ENCODE measurements around the gene SMO. TPM values are rescaled to one million over a fixed set of nuclear protein-coding genes. Genes with fewer than 3 reads are reported as not detected.
A peak's percentile ranks its signal among the peaks of the same experiment; 100 is the strongest.

The SMO gene
- total RNA-seq, 1 experiment from 2014 or later, result 12.8 TPM

DNA sequence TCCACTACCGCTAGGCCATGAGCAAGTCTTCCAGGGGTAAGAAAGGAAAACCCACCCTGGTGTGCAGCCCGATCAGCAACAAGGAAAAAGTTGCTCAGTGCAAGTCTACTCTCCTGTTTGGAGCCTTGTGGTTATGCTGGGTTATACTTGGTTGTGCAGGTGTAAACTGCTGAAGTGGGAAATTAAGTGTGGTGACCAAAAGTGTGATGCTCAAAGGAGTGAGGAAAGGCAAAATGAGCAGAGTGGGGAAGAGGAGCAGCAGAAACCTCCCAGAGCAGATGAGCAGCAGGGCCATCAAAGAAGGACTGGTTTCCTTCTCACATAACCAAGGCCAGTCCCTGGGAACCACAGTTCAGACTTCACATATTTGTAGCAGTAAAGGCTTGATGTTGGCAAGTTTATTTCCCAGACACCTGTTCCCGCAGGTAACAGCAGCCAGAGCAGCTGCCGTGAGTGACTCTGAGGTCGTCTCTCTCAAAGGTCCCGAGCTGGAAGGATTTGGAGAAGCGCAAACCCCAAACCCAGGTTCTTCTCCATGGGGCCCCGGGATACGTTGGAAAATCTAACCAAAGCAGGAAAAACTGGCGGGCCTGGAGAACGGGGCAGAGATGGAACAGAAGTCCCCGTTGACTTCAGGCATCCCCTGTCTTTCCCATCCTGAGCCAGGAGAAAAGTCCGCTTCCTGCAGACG is 607 bp upstream of the SMO start:
- TF ChIP-seq, protein P1, sequence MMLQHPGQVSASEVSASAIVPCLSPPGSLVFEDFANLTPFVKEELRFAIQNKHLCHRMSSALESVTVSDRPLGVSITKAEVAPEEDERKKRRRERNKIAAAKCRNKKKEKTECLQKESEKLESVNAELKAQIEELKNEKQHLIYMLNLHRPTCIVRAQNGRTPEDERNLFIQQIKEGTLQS (IDR thresholded peaks at IDR 0.05), result no peak
- TF ChIP-seq, protein P2, sequence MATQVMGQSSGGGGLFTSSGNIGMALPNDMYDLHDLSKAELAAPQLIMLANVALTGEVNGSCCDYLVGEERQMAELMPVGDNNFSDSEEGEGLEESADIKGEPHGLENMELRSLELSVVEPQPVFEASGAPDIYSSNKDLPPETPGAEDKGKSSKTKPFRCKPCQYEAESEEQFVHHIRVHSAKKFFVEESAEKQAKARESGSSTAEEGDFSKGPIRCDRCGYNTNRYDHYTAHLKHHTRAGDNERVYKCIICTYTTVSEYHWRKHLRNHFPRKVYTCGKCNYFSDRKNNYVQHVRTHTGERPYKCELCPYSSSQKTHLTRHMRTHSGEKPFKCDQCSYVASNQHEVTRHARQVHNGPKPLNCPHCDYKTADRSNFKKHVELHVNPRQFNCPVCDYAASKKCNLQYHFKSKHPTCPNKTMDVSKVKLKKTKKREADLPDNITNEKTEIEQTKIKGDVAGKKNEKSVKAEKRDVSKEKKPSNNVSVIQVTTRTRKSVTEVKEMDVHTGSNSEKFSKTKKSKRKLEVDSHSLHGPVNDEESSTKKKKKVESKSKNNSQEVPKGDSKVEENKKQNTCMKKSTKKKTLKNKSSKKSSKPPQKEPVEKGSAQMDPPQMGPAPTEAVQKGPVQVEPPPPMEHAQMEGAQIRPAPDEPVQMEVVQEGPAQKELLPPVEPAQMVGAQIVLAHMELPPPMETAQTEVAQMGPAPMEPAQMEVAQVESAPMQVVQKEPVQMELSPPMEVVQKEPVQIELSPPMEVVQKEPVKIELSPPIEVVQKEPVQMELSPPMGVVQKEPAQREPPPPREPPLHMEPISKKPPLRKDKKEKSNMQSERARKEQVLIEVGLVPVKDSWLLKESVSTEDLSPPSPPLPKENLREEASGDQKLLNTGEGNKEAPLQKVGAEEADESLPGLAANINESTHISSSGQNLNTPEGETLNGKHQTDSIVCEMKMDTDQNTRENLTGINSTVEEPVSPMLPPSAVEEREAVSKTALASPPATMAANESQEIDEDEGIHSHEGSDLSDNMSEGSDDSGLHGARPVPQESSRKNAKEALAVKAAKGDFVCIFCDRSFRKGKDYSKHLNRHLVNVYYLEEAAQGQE (IDR thresholded peaks at IDR 0.05; ENCODE audit: low read depth), result no peak
- TF ChIP-seq CBX3 (IDR thresholded peaks at IDR 0.05; ENCODE audit: low read depth) (no peak), YY1 (IDR thresholded peaks at IDR 0.05; ENCODE audit: extremely low read depth, insufficient replicate concordance, low read depth, low read length) (no peak), SP1 (IDR thresholded peaks at IDR 0.05; ENCODE audit: low read depth) (no peak), CEBPB (IDR thresholded peaks at IDR 0.05; ENCODE audit: low read depth) (no peak), SRF (IDR thresholded peaks at IDR 0.05; ENCODE audit: low read depth) (no peak), EZH2phosphoT487 (IDR thresholded peaks at IDR 0.05; ENCODE audit: borderline replicate concordance) (no peak), JUND (IDR thresholded peaks at IDR 0.05) (no peak), ELF1 (IDR thresholded peaks at IDR 0.05; ENCODE audit: borderline replicate concordance, low read depth) (no peak), EZH2 (IDR thresholded peaks at IDR 0.05) (no peak), TCF7L2 (IDR thresholded peaks at IDR 0.05; ENCODE audit: borderline replicate concordance, extremely low read depth, insufficient read depth, insufficient read length) (no peak), ZFX (IDR thresholded peaks at IDR 0.05) (no peak)
- TF ChIP-seq, protein P3, sequence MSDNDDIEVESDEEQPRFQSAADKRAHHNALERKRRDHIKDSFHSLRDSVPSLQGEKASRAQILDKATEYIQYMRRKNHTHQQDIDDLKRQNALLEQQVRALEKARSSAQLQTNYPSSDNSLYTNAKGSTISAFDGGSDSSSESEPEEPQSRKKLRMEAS (IDR thresholded peaks at IDR 0.05), result no peak
- TF ChIP-seq, protein P4, sequence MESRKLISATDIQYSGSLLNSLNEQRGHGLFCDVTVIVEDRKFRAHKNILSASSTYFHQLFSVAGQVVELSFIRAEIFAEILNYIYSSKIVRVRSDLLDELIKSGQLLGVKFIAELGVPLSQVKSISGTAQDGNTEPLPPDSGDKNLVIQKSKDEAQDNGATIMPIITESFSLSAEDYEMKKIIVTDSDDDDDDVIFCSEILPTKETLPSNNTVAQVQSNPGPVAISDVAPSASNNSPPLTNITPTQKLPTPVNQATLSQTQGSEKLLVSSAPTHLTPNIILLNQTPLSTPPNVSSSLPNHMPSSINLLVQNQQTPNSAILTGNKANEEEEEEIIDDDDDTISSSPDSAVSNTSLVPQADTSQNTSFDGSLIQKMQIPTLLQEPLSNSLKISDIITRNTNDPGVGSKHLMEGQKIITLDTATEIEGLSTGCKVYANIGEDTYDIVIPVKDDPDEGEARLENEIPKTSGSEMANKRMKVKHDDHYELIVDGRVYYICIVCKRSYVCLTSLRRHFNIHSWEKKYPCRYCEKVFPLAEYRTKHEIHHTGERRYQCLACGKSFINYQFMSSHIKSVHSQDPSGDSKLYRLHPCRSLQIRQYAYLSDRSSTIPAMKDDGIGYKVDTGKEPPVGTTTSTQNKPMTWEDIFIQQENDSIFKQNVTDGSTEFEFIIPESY (IDR thresholded peaks at IDR 0.05; ENCODE audit: extremely low read depth, insufficient replicate concordance, low read length), result no peak
- TF ChIP-seq, protein P5, sequence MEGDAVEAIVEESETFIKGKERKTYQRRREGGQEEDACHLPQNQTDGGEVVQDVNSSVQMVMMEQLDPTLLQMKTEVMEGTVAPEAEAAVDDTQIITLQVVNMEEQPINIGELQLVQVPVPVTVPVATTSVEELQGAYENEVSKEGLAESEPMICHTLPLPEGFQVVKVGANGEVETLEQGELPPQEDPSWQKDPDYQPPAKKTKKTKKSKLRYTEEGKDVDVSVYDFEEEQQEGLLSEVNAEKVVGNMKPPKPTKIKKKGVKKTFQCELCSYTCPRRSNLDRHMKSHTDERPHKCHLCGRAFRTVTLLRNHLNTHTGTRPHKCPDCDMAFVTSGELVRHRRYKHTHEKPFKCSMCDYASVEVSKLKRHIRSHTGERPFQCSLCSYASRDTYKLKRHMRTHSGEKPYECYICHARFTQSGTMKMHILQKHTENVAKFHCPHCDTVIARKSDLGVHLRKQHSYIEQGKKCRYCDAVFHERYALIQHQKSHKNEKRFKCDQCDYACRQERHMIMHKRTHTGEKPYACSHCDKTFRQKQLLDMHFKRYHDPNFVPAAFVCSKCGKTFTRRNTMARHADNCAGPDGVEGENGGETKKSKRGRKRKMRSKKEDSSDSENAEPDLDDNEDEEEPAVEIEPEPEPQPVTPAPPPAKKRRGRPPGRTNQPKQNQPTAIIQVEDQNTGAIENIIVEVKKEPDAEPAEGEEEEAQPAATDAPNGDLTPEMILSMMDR (IDR thresholded peaks at IDR 0.05 in 2 of 3, conservative IDR thresholded peaks at IDR 0.05 in 1 of 3; ENCODE audit: borderline replicate concordance in 1 of 3, insufficient read depth in 1 of 3, low read depth in 2 of 3, low read length in 2 of 3), result no peak
- H3K4me1 ChIP-seq (ENCODE audit: control insufficient read depth in 1 of 2, insufficient read depth in 2 of 2, low read length in 2 of 2), result peaks cover 0 to 12% of the 10 kb centered on the region in 2 experiments; a peak in 1 of 4 replicates
- peak; percentile 13 for ATAC-seq
- H4K20me1 ChIP-seq (ENCODE audit: insufficient read depth), result no peaks in the 10 kb centered on the region
- no peaks in the 10 kb centered on the region for H3K9me3 ChIP-seq (ENCODE audit: control insufficient read depth in 1 of 2, insufficient read depth in 1 of 2, low read depth in 1 of 2, low read length in 2 of 2)
- no peaks in the 10 kb centered on the region for H3K27me3 ChIP-seq (ENCODE audit: insufficient read depth, low read length)
- no peak overlapping the region for H2AFZ ChIP-seq (ENCODE audit: low read depth, low read length, poor library complexity, severe bottlenecking)
- intact Hi-C loops (cut with micrococcal nuclease), result no loop called here
- peak overlapping the region; percentile 51 to 64 for H3K4me3 ChIP-seq (replicated peaks in 1 of 2; ENCODE audit: low read depth in 1 of 2, low read length in 2 of 2)
- peak overlapping the region; percentile 79 for H3K4me2 ChIP-seq (ENCODE audit: low read length)
- BruUV-seq (replicated peaks), result no TSS peak
- CTCF ChIA-PET, result interaction anchor here (0.6 to 0.7 kb wide), 2 partner anchors 24 to 346 kb away, joined by 3 to 4 read pairs; no protein-coding TSS in a partner anchor
- H3K27ac ChIP-seq (ENCODE audit: low read depth, low read length), result peak overlapping the region; percentile 53; the same call in 1 of the 2 replicates
- H3K79me2 ChIP-seq (ENCODE audit: insufficient read depth, low read length), result no peaks in the 10 kb centered on the region
- RAD21 ChIA-PET (ENCODE audit: low non-redundant PET in 1 of 2, low total read pairs in 2 of 2, uncharacterized antibody in 2 of 2, unreplicated experiment in 2 of 2), result interaction anchor here (0.6 to 0.7 kb wide), 2 partner anchors 37 to 222 kb away, joined by 3 to 4 read pairs; no protein-coding TSS in a partner anchor
- POLR2A ChIA-PET, result interaction anchor here (0.9 kb wide), 1 partner anchor 24 kb away, joined by 6 read pairs; no protein-coding TSS in a partner anchor
- H3K36me3 ChIP-seq (ENCODE audit: control insufficient read depth in 1 of 2, insufficient read depth in 2 of 2, low read length in 2 of 2), result no peaks in the 10 kb centered on the region
- no peak for DNase-seq (ENCODE audit: low read depth, low spot score)
- peak overlapping the region; percentile 66 for H3K9ac ChIP-seq (ENCODE audit: low read length)
- no peaks in the 10 kb centered on the region for H3K9me2 ChIP-seq (ENCODE audit: insufficient read depth)
